ENCODE measurements around the gene ELMO1. TPM values are rescaled to one million over a fixed set of nuclear protein-coding genes. Genes with fewer than 3 reads are reported as not detected.

ELMO1 gene
- total and polyA plus RNA-seq, 12 donors, result 7.5 to 46.8 (median 14.9) TPM

DNA sequence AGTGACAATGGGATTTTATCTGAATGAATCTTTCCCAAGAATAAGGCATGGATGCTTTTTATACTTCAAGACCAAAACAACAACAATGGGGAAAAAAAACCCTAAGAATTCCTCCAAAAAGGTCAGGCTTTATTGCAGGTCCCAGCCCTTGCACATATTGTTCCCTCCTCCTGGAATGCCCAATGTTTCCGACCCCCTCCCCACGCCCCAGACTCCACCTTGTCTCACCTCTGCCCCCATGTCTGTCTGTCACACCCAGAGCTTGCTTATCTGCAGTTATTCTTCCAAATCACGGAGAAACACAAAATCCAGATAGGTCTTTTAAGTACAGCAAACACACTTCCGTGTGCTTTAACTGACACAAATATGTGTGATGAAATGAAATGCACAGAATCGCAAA, 43.5 kb downstream of the ELMO1 start:
- Histone ChIP-seq H3K9me3 (replicated peaks in 1 of 3) (no peaks in the 10 kb centered on the region), H3K4me3 (no peak overlapping the region), H3K4me1 (replicated peaks in 1 of 2) (peaks cover 0 to 6% of the 10 kb centered on the region in 2 donors), H3K27ac (peak overlapping the region in 2 of 5 donors; percentile 8 to 50), H3K36me3 (replicated peaks in 1 of 2) (no peaks in the 10 kb centered on the region), H3K27me3 (no peaks in the 10 kb centered on the region)
- intact Hi-C loops (cut with DNase I), result no loop called here
- no peak for TF ChIP-seq POLR2A (IDR thresholded peaks at IDR 0.05)
- TF ChIP-seq, protein P1, sequence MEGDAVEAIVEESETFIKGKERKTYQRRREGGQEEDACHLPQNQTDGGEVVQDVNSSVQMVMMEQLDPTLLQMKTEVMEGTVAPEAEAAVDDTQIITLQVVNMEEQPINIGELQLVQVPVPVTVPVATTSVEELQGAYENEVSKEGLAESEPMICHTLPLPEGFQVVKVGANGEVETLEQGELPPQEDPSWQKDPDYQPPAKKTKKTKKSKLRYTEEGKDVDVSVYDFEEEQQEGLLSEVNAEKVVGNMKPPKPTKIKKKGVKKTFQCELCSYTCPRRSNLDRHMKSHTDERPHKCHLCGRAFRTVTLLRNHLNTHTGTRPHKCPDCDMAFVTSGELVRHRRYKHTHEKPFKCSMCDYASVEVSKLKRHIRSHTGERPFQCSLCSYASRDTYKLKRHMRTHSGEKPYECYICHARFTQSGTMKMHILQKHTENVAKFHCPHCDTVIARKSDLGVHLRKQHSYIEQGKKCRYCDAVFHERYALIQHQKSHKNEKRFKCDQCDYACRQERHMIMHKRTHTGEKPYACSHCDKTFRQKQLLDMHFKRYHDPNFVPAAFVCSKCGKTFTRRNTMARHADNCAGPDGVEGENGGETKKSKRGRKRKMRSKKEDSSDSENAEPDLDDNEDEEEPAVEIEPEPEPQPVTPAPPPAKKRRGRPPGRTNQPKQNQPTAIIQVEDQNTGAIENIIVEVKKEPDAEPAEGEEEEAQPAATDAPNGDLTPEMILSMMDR (IDR thresholded peaks at IDR 0.05), result no peak
- 41 to 67% (median 61%) methylated on average over 5 of the region's 5 CpGs for WGBS, 4 donors
- DNase-seq, result no peak

DNA sequence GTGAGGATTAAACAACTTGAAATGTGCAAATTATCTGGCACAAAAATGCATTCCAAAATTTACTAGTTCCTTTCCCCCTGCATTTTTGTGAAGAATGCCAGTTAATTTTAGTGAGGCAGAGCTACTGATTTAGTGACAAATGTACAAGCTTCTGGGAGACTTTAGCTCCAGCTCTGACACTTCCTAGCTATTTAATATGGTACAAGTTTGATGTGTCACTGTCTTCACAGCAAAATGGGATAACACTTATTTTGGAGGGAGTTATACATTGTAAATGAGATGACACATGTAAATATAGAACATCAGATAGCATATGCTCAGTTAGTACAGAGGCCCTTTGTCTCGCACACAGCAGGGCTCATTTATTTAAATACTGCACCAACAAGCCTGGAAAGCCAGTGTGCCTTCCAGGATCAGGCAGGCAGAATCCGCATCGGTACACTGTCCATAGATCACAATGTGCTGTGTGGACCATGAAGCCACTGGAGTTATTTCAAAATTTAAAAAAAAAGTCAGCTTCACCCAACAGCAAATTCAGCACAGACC, 48.7 kb downstream of the ELMO1 start:
- Histone ChIP-seq H3K36me3 (replicated peaks in 1 of 2) (no peaks in the 10 kb centered on the region), H3K27ac (no peak overlapping the region), H3K27me3 (no peaks in the 10 kb centered on the region), H3K4me1 (replicated peaks in 1 of 2) (no peaks in the 10 kb centered on the region), H3K9me3 (replicated peaks in 1 of 3) (no peaks in the 10 kb centered on the region), H3K4me3 (no peak overlapping the region)
- intact Hi-C loops (cut with DNase I), result no loop called here
- TF ChIP-seq POLR2A (IDR thresholded peaks at IDR 0.05), result no peak
- TF ChIP-seq, protein P1 (IDR thresholded peaks at IDR 0.05), result no peak
- 72 to 90% (median 86%) methylated on average over 3 of the region's 3 CpGs for WGBS, 4 donors
- DNase-seq, result no peak

- H3K9me3 ChIP-seq (replicated peaks in 1 of 3), result no peaks in the 10 kb centered on the region
- H3K36me3 ChIP-seq (replicated peaks in 1 of 2), result no peaks in the 10 kb centered on the region
- no peak overlapping the region for H3K4me3 ChIP-seq
- WGBS, 4 donors, result 71 to 75% (median 75%) methylated on average over 6 of the region's 6 CpGs
- no peak overlapping the region for H3K27ac ChIP-seq
- intact Hi-C loops (cut with DNase I), result no loop called here
- no peak for DNase-seq
- H3K4me1 ChIP-seq (replicated peaks in 1 of 2), result peaks cover 0 to under 1% of the 10 kb centered on the region in 2 donors
- H3K27me3 ChIP-seq, result no peaks in the 10 kb centered on the region
- TF ChIP-seq, protein P1 (IDR thresholded peaks at IDR 0.05), result no peak
- TF ChIP-seq POLR2A (IDR thresholded peaks at IDR 0.05), result no peak
These were observed 50.3 kb downstream of the ELMO1 start for GRCh38 chr7:37398403-37398802.

DNA sequence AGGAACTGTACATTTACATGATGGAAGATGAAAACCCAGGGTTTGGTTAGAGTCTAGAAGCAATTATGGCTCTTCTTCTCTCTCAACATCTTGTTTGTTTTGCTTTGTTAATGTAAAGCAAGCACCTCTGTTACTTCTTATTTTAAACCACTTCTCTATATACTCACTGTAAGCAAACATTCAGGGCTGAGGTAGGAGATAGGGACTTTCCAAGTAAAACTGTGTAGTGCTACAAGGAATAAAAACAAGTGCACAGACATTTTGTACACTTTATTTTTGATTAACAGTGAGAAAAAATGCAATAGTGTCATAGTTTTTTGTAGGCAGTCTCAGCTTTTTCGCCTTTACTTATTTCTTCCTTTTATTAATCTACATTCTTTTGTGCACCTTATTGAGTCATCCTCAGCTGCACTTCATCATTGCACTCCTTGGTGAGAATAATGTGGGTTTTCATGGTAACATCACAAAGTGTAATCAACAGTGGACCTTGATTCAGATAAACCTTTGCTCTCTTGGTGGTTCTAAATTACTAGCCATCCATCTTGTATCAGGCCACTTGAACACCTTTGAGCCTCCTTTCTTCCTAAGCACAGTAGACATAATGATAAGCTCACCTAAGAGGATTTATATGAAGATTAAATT, 52.9 kb downstream of the ELMO1 start:
- 79 to 90% (median 87%) methylated on average over 1 of the region's 1 CpG for WGBS, 4 donors
- intact Hi-C loops (cut with DNase I), result no loop called here
- H3K27ac ChIP-seq, result no peak overlapping the region

More for the DNA sequence above, 52.9 kb downstream of the ELMO1 start:
- H3K9me3 ChIP-seq (replicated peaks in 1 of 3), result no peaks in the 10 kb centered on the region
- no peaks in the 10 kb centered on the region for H3K36me3 ChIP-seq (replicated peaks in 1 of 2)
- no peaks in the 10 kb centered on the region for H3K27me3 ChIP-seq
- DNase-seq, result no peak
- no peak overlapping the region for H3K4me3 ChIP-seq
- peaks cover 3 to 13% of the 10 kb centered on the region in 2 donors for H3K4me1 ChIP-seq (replicated peaks in 1 of 2)
- TF ChIP-seq, protein P1 (IDR thresholded peaks at IDR 0.05), result no peak
- TF ChIP-seq POLR2A (IDR thresholded peaks at IDR 0.05), result no peak

Measured in adrenal gland (tissue), 12 donors.